Aorta (tissue), 5 donors: ENCODE measurements around the gene MPPED1. TPM values are rescaled to one million over a fixed set of nuclear protein-coding genes. Genes with fewer than 3 reads are reported as not detected.
A peak's percentile ranks its signal among the peaks of the same experiment; 100 is the strongest.

Source experiments
- ATAC-seq: fragments of 200-7000 bp; cut with Tn5 transposase; one replicate; pipeline ENCODE4 v1.9.1; 2022; ENCODE audit warnings: moderate library complexity; ENCODE audit not compliant: low FRiP score
- DNase-seq, 2 donors: peaks; one replicate each; pipeline ENCODE4 v3.0.0-alpha.2; 2020
- H3K27ac ChIP-seq, 2 donors: one replicate each; pipeline ENCODE4 v1.5.1; 2013; ENCODE audit warnings: low read length in 2 of 2, mild to moderate bottlenecking in 2 of 2, moderate library complexity in 2 of 2, control low read depth in 1 of 2, inconsistent platforms in 1 of 2, low read depth in 1 of 2
- H3K27me3 ChIP-seq, 2 donors: one replicate each; pipeline ENCODE4 v1.6.1; 2013; ENCODE audit warnings: control low read depth in 1 of 2, low read length in 1 of 2, mild to moderate bottlenecking in 1 of 2, moderate library complexity in 1 of 2; ENCODE audit not compliant: insufficient read depth in 2 of 2, control insufficient read depth in 1 of 2
- H3K36me3 ChIP-seq, 2 donors: one replicate each; pipeline ENCODE4 v1.6.1; 2013; ENCODE audit warnings: control low read depth in 1 of 2, low read length in 1 of 2, mild to moderate bottlenecking in 1 of 2; ENCODE audit not compliant: insufficient read depth in 2 of 2, control insufficient read depth in 1 of 2
- H3K4me1 ChIP-seq, 2 donors: one replicate each; pipeline ENCODE4 v1.6.1; 2013; ENCODE audit warnings: low read length in 2 of 2, control low read depth in 1 of 2, mild to moderate bottlenecking in 1 of 2, moderate library complexity in 1 of 2; ENCODE audit not compliant: insufficient read depth in 2 of 2, control insufficient read depth in 1 of 2
- H3K4me3 ChIP-seq, 2 donors: one replicate each; pipeline ENCODE4 v1.5.1; 2013; ENCODE audit warnings: low read length in 2 of 2, control low read depth in 1 of 2, mild to moderate bottlenecking in 1 of 2
- H3K9me3 ChIP-seq: one replicate; pipeline ENCODE4 v1.6.1; 2013; ENCODE audit warnings: mild to moderate bottlenecking, low read length; ENCODE audit not compliant: control insufficient read depth
- WGBS, 2 donors: extraction: QIAGEN DNeasy Blood & Tissue Kit; methylation state at CpG; one replicate each; pipeline ENCODE4 v1.1.7; 2013; 5-methylcytosine and 5-hydroxymethylcytosine counted together
- intact Hi-C, 2 donors: fragments of 100-400 bp; cut with DNase I; formaldehyde crosslinking; loops; one replicate each; pipeline versions ENCODE4 v1.14.2 to v1.15.0; 2022
- polyA plus RNA-seq, 2 donors: library from polyadenylated mRNA; stranded (reverse); fragments of 200-250 nt; gene quantifications; one replicate each; pipeline ENCODE4 v1.2.3, GENCODE V29; 2013
- total RNA-seq, 2 donors: library from RNA; stranded (reverse); fragmentation: NEBNext Ultra II Directional; extraction: Animal tissue kit (Norgen Biotek cat#: 25700); gene quantifications; one replicate each; pipeline ENCODE4 v1.2.1, GENCODE V29; 2021
- donor health status: healthy with polysubstance abuse.
- donor health status: Bipolar disorder and iron deficiency.
- donor health status: DM: no; HTN: no; CAD: no.
- donor health status: DM: no; HTN: no; CAD: no.
- donor health status: DM: yes; HTN: yes; CAD: no.

Gene MPPED1
- total and polyA plus RNA-seq, 4 donors = not detected

- H3K36me3 ChIP-seq = no peaks in the 10 kb centered on the region
- H3K27me3 ChIP-seq = no peaks in the 10 kb centered on the region
- no peaks in the 10 kb centered on the region for H3K9me3 ChIP-seq
- no peak for DNase-seq
- no peak overlapping the region for H3K4me3 ChIP-seq
- H3K4me1 ChIP-seq = no peaks in the 10 kb centered on the region
- ATAC-seq = no peak
- WGBS, 2 donors = 72 to 75% methylated on average over 15 of the region's 15 CpGs
- intact Hi-C loops = no loop called here
- no peak overlapping the region for H3K27ac ChIP-seq
Measured at GRCh38 chr22:43437871-43438475, 26.2 kb downstream of the MPPED1 start.

GRCh38 chr22:43438666-43439347 is 27.0 kb downstream of the MPPED1 start:
- DNase-seq = no peak
- 75 to 76% methylated on average over 17 of the region's 17 CpGs for WGBS, 2 donors
- intact Hi-C loops = no loop called here

GRCh38 chr22:43439368-43440103 is 27.7 kb downstream of the MPPED1 start:
- 64 to 66% methylated on average over 18 of the region's 18 CpGs for WGBS, 2 donors
- DNase-seq = no peak
- intact Hi-C loops = no loop called here
- no peak for ATAC-seq
- Histone ChIP-seq H3K27me3 (no peaks in the 10 kb centered on the region), H3K36me3 (no peaks in the 10 kb centered on the region), H3K9me3 (no peaks in the 10 kb centered on the region), H3K4me1 (no peaks in the 10 kb centered on the region), H3K27ac (no peak overlapping the region), H3K4me3 (no peak overlapping the region)

More at GRCh38 chr22:43438666-43439347, 27.0 kb downstream of the MPPED1 start:
- ATAC-seq = no peak
- Histone ChIP-seq H3K4me3 (no peak overlapping the region), H3K27me3 (no peaks in the 10 kb centered on the region), H3K9me3 (no peaks in the 10 kb centered on the region), H3K4me1 (no peaks in the 10 kb centered on the region), H3K27ac (no peak overlapping the region), H3K36me3 (no peaks in the 10 kb centered on the region)

GRCh38 chr22:43440104-43440387 is 28.2 kb downstream of the MPPED1 start:
- Histone ChIP-seq H3K9me3 (no peaks in the 10 kb centered on the region), H3K27ac (no peak overlapping the region), H3K4me3 (no peak overlapping the region), H3K27me3 (no peaks in the 10 kb centered on the region), H3K4me1 (no peaks in the 10 kb centered on the region), H3K36me3 (no peaks in the 10 kb centered on the region)
- intact Hi-C loops = no loop called here
- WGBS, 2 donors = 79 to 81% methylated on average over 7 of the region's 7 CpGs
- DNase-seq (no peak), ATAC-seq (no peak)

- Histone ChIP-seq H3K4me1 (no peaks in the 10 kb centered on the region), H3K36me3 (no peaks in the 10 kb centered on the region), H3K27ac (no peak overlapping the region), H3K27me3 (no peaks in the 10 kb centered on the region), H3K4me3 (no peak overlapping the region), H3K9me3 (no peaks in the 10 kb centered on the region)
- DNase-seq (peak in 1 of 2 donors; percentile 68), ATAC-seq (no peak)
- WGBS, 2 donors = 60 to 82% methylated on average over 4 of the region's 4 CpGs
- intact Hi-C loops = no loop called here
Measured at GRCh38 chr22:43440556-43440955, 28.7 kb downstream of the MPPED1 start.

- Histone ChIP-seq H3K36me3 (no peaks in the 10 kb centered on the region), H3K4me1 (no peaks in the 10 kb centered on the region), H3K4me3 (no peak overlapping the region), H3K27ac (no peak overlapping the region), H3K27me3 (no peaks in the 10 kb centered on the region), H3K9me3 (no peaks in the 10 kb centered on the region)
- intact Hi-C loops = no loop called here
- ATAC-seq = no peak
- DNase-seq = no peak
- WGBS, 2 donors = 63 to 67% methylated on average over 6 of the region's 6 CpGs
Measured at GRCh38 chr22:43441216-43441615, 29.4 kb downstream of the MPPED1 start.

GRCh38 chr22:43441751-43442150 is 29.9 kb downstream of the MPPED1 start:
- ATAC-seq (no peak), DNase-seq (no peak)
- Histone ChIP-seq H3K27me3 (no peaks in the 10 kb centered on the region), H3K4me1 (no peaks in the 10 kb centered on the region), H3K4me3 (no peak overlapping the region), H3K36me3 (no peaks in the 10 kb centered on the region), H3K27ac (no peak overlapping the region), H3K9me3 (no peaks in the 10 kb centered on the region)
- intact Hi-C loops = no loop called here
- WGBS, 2 donors = 53 to 59% methylated on average over 8 of the region's 8 CpGs

- 76 to 82% methylated on average over 16 of the region's 16 CpGs for WGBS, 2 donors
- H3K4me1 ChIP-seq = no peaks in the 10 kb centered on the region
- H3K4me3 ChIP-seq = no peak overlapping the region
- no peak overlapping the region for H3K27ac ChIP-seq
- H3K9me3 ChIP-seq = no peaks in the 10 kb centered on the region
- DNase-seq = peak in 1 of 2 donors; percentile 63
- H3K36me3 ChIP-seq = no peaks in the 10 kb centered on the region
- intact Hi-C loops = no loop called here
- no peaks in the 10 kb centered on the region for H3K27me3 ChIP-seq
- ATAC-seq = no peak
Measured at GRCh38 chr22:43442386-43443151, 30.8 kb downstream of the MPPED1 start.
